GM12801 (cell line): ENCODE measurements around the gene NAP1L1.

ENCODE experiments used
- CTCF ChIP-seq: IDR thresholded peaks from one replicate; pipeline ENCODE4 v1.5.1; 2011; ENCODE audit warnings: control low read depth; ENCODE audit not compliant: insufficient read length; ENCODE audit errors: extremely low read depth

NAP1L1 gene

GRCh38 chr12:76117067-76117691 lies 32.7 kb upstream of the NAP1L1 start:
- TF ChIP-seq CTCF = no peak

GRCh38 chr12:76113800-76114757 lies 29.6 kb upstream of the NAP1L1 start:
- TF ChIP-seq CTCF = no peak

- TF ChIP-seq CTCF = no peak
Measured at GRCh38 chr12:76111209-76111749, 26.8 kb upstream of the NAP1L1 start.

- no peak for TF ChIP-seq CTCF
Measured at GRCh38 chr12:76109879-76110278, 25.4 kb upstream of the NAP1L1 start.

GRCh38 chr12:76108356-76108755 lies 23.9 kb upstream of the NAP1L1 start:
- TF ChIP-seq CTCF = no peak

- TF ChIP-seq CTCF = no peak
Measured at GRCh38 chr12:76106631-76107030, 22.1 kb upstream of the NAP1L1 start.

GRCh38 chr12:76103958-76104357 lies 19.5 kb upstream of the NAP1L1 start:
- TF ChIP-seq CTCF = no peak
